Measurements from ENCODE around the gene DOLK. TPM values are rescaled to one million over a fixed set of nuclear protein-coding genes. Genes with fewer than 3 reads are reported as not detected.
A peak's percentile ranks its signal among the peaks of the same experiment; 100 is the strongest.

Gene DOLK
- polyA plus RNA-seq, 1 of the 3 experiments (the other 2 are of a cell fraction), result 23.1 TPM

GRCh38 chr9:128987805-128988204 lies 40.4 kb upstream of the DOLK start (continued):
- peak; percentile 23; the same call in 1 of the 2 replicates for TF ChIP-seq POLR2AphosphoS5 (IDR thresholded peaks at IDR 0.05; ENCODE audit: low read depth, low read length)
- no peak for TF ChIP-seq ZBTB33 (IDR thresholded peaks at IDR 0.05; ENCODE audit: borderline replicate concordance, low read depth)
- no peak for TF ChIP-seq RAD21 (IDR thresholded peaks at IDR 0.05; ENCODE audit: low read length)
- TF ChIP-seq TAF1 (IDR thresholded peaks at IDR 0.05; ENCODE audit: borderline replicate concordance, low read depth, low read length), result 0 out of 2 replicates have a peak, but pooled peaks have one; percentile 22

GRCh38 chr9:128986671-128987070 lies 39.3 kb upstream of the DOLK start:
- TF ChIP-seq SIN3A (IDR thresholded peaks at IDR 0.05; ENCODE audit: borderline replicate concordance, low read depth, low read length), result no peak
- no peak for TF ChIP-seq USF2 (IDR thresholded peaks at IDR 0.05; ENCODE audit: borderline replicate concordance, low read depth, low read length)
- no peak for TF ChIP-seq YY1 (IDR thresholded peaks at IDR 0.05; ENCODE audit: low read depth)
- no peak for TF ChIP-seq POLR2AphosphoS5 (IDR thresholded peaks at IDR 0.05; ENCODE audit: low read depth, low read length)
- TF ChIP-seq FOXJ3 (CRISPR knock-in tag; IDR thresholded peaks at IDR 0.05), result no peak
- no peak for TF ChIP-seq CHD2 (IDR thresholded peaks at IDR 0.05; ENCODE audit: low read length, partially characterized antibody)
- no peak for TF ChIP-seq EZH2phosphoT487 (IDR thresholded peaks at IDR 0.05; ENCODE audit: borderline replicate concordance, low read depth)
- TF ChIP-seq RCOR1 (IDR thresholded peaks at IDR 0.05; ENCODE audit: low read length), result no peak
- TF ChIP-seq SMC3 (IDR thresholded peaks at IDR 0.05; ENCODE audit: low read depth, low read length), result no peak
- TF ChIP-seq USF1 (IDR thresholded peaks at IDR 0.05; ENCODE audit: borderline replicate concordance, low read depth), result no peak
- TF ChIP-seq TEAD4 (IDR thresholded peaks at IDR 0.05; ENCODE audit: borderline replicate concordance, insufficient read depth), result no peak
- no peak for TF ChIP-seq JUND (IDR thresholded peaks at IDR 0.05)
- no peak for TF ChIP-seq REST (IDR thresholded peaks at IDR 0.05; ENCODE audit: low read depth, low read length)
- TF ChIP-seq MEF2A (IDR thresholded peaks at IDR 0.05; ENCODE audit: borderline replicate concordance, low read depth), result no peak
- TF ChIP-seq IRF3 (IDR thresholded peaks at IDR 0.05; ENCODE audit: low read depth, low read length), result no peak
- no peak for TF ChIP-seq RAD21 (IDR thresholded peaks at IDR 0.05; ENCODE audit: low read length)
- no peak for TF ChIP-seq RFX5 (IDR thresholded peaks at IDR 0.05; ENCODE audit: low read length)
- Histone ChIP-seq H3K79me2 (ENCODE audit: insufficient read depth) (no peaks in the 10 kb centered on the region), H3K4me2 (no peak overlapping the region), H3K36me3 (replicated peaks in 1 of 2; ENCODE audit: control insufficient read depth in 1 of 2, insufficient read depth in 2 of 2, low read length in 1 of 2) (peaks cover 52 to 53% of the 10 kb centered on the region in 2 experiments), H3K27ac (ENCODE audit: low read depth in 2 of 2, low read length in 1 of 2) (0 out of 4 replicates have a peak overlapping the region, but pooled peaks of 1 of the 2 experiments have one; percentile 68), H3K9ac (no peak overlapping the region), H3F3A (replicated peaks; ENCODE audit: insufficient read depth) (peaks cover 10% of the 10 kb centered on the region), H4K20me1 (ENCODE audit: insufficient read depth) (no peaks in the 10 kb centered on the region), H3K9me3 (no peaks in the 10 kb centered on the region), H3K9me2 (no peaks in the 10 kb centered on the region), H3K27me3 (ENCODE audit: insufficient read depth) (no peaks in the 10 kb centered on the region), H2AFZ (ENCODE audit: low read depth) (no peak overlapping the region), H3K4me3 (ENCODE audit: low read depth in 2 of 2, low read length in 1 of 2) (no peak overlapping the region), H3K4me1 (ENCODE audit: control insufficient read depth in 1 of 2, insufficient read depth in 2 of 2, low read depth in 1 of 2, low read length in 1 of 2) (peaks cover 0 to 5% of the 10 kb centered on the region in 2 experiments; a peak in 1 of 4 replicates)
- POLR2A ChIA-PET, result no interaction called here
- CTCF ChIA-PET, result interaction anchor here (2.8 kb wide), 1 partner anchor 21 kb away, joined by 7 read pairs; no protein-coding TSS in a partner anchor
- WGBS (ENCODE audit: low lambda C conversion rate), result 95% methylated on average over 5 of the region's 5 CpGs
- no peak for DNase-seq
